Duodenal mucosa (tissue), 2 donors: ENCODE data around the gene ACYP1.

Experiments used
- H3K27ac ChIP-seq: one replicate; pipeline ENCODE4 v1.7.0; 2013; ENCODE audit warnings: low read depth, low read length
- H3K27me3 ChIP-seq, 2 donors: one replicate each; pipeline ENCODE4 v1.7.0; 2013; ENCODE audit warnings: low read length in 2 of 2, control low read depth in 1 of 2; ENCODE audit not compliant: insufficient read depth in 2 of 2, control insufficient read depth in 1 of 2
- H3K36me3 ChIP-seq, 2 donors: one replicate each; pipeline ENCODE4 v1.7.0; 2013; ENCODE audit warnings: low read length in 2 of 2, control low read depth in 1 of 2; ENCODE audit not compliant: insufficient read depth in 2 of 2, control insufficient read depth in 1 of 2
- H3K4me1 ChIP-seq, 2 donors: one replicate each; pipeline ENCODE4 v1.7.0; 2013; ENCODE audit warnings: low read length in 2 of 2, control low read depth in 1 of 2; ENCODE audit not compliant: insufficient read depth in 2 of 2, control insufficient read depth in 1 of 2
- H3K4me3 ChIP-seq, 2 donors: one replicate each; pipeline ENCODE4 v1.7.0; 2013; ENCODE audit warnings: low read length in 2 of 2, low read depth in 1 of 2
- H3K9ac ChIP-seq, 2 donors: one replicate each; pipeline ENCODE4 v1.7.0; 2013; ENCODE audit warnings: low read length in 2 of 2, low read depth in 1 of 2
- H3K9me3 ChIP-seq, 2 donors: one replicate each; pipeline ENCODE4 v1.7.0; 2013; ENCODE audit warnings: low read length in 2 of 2, control low read depth in 1 of 2; ENCODE audit not compliant: control insufficient read depth in 1 of 2

ACYP1 gene

DNA sequence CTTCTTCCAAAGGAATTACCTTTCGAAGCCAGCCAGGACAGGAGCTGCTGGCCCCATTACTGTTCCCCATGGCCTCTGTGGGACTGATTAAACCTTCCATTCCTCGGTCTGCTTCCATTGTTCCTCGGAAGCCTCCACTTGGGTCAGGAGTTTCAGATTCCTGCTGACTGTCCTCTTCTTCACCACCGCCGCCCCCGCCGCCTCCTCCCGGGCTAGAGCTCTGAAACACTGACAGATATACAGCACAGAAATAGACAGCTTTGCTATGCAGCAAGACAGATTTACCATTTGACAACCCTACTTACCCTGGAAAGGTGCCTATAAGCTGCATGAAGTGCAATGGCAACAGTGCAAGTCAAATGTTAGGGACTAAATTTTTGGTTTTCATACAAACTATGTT is 27.4 kb upstream of the ACYP1 start:
- no peak overlapping the region for H3K27ac ChIP-seq

DNA sequence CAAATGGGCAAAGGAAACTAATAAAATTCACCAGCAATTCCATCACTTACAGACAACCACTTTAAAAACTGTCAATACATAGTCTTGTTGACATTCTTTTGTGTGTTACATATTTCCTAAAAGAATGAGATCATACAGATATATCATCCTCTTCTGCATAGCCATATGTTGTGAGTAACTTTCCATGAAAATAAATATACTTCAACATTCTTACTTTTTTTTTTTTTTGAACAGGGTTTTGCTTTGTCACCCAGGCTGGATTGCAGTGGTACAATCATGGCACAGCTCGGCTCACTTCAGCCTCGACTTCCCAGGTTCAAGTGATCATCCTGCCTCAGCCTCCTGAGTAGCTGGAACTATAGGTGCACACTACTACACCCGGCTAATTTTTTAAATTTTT is 26.5 kb upstream of the ACYP1 start:
- no peak overlapping the region for H3K27ac ChIP-seq
- no peaks in the 10 kb centered on the region for H3K4me1 ChIP-seq
- no peaks in the 10 kb centered on the region for H3K9me3 ChIP-seq
- no peak overlapping the region for H3K4me3 ChIP-seq
- H3K9ac ChIP-seq = no peak overlapping the region
- peaks cover 27 to 68% of the 10 kb centered on the region in 2 donors for H3K36me3 ChIP-seq
- no peaks in the 10 kb centered on the region for H3K27me3 ChIP-seq

More for the DNA sequence above, 27.4 kb upstream of the ACYP1 start:
- Histone ChIP-seq H3K36me3 (peaks cover 24 to 69% of the 10 kb centered on the region in 2 donors), H3K27me3 (no peaks in the 10 kb centered on the region), H3K4me3 (no peak overlapping the region), H3K9ac (no peak overlapping the region), H3K9me3 (no peaks in the 10 kb centered on the region), H3K4me1 (no peaks in the 10 kb centered on the region)

DNA sequence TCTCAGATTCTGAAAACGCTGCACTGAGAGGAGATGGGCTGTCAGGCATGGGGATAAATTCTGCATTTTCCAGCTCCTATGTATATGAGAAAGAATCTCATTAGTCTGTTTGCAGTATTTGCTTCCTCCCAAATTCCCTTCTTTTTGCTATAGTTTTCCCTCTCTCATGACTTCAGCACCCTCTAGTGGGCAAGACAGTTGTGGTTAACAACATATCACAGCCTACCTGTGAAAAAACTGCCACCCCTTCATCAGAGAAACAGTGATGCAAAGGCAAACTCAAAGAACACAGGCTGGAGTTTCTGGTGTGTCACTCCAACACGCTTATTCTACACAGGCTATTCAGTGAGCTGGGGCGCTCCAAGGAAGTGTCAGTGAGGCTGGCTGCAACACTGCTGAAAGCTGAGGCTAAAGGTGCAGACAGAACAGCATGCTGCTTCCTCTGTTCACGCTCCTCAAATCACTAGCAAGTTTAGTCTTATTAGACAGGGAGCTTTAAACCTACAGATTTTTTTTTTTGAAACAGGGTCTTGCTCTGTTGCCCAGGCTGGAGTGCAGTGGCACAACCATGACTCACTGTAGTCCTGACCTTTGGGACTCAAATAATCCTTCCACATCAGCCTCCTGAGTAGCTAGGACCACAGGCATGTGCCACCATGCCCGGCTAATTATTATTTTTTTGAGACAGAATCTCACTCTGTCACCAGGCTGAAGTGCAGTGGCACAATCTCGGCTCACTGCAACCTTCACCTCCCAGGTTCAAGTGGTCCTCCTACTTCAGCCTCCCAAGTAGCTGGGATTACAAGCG is 24.9 kb upstream of the ACYP1 start:
- Histone ChIP-seq H3K4me1 (no peaks in the 10 kb centered on the region), H3K27ac (no peak overlapping the region), H3K4me3 (no peak overlapping the region), H3K36me3 (peaks cover 26 to 67% of the 10 kb centered on the region in 2 donors), H3K27me3 (no peaks in the 10 kb centered on the region), H3K9me3 (no peaks in the 10 kb centered on the region), H3K9ac (no peak overlapping the region)

- no peak overlapping the region for H3K27ac ChIP-seq
- H3K4me1 ChIP-seq = no peaks in the 10 kb centered on the region
- H3K4me3 ChIP-seq = no peak overlapping the region
- H3K36me3 ChIP-seq = peaks cover 32 to 70% of the 10 kb centered on the region in 2 donors
- no peaks in the 10 kb centered on the region for H3K9me3 ChIP-seq
- H3K27me3 ChIP-seq = no peaks in the 10 kb centered on the region
- H3K9ac ChIP-seq = no peak overlapping the region
Observed at GRCh38 chr14:75088153-75088552, 24.3 kb upstream of the ACYP1 start.

GRCh38 chr14:75084513-75084912 is 20.7 kb upstream of the ACYP1 start:
- no peaks in the 10 kb centered on the region for H3K4me1 ChIP-seq
- no peaks in the 10 kb centered on the region for H3K27me3 ChIP-seq
- no peak overlapping the region for H3K9ac ChIP-seq
- H3K9me3 ChIP-seq = no peaks in the 10 kb centered on the region
- H3K27ac ChIP-seq = no peak overlapping the region
- H3K36me3 ChIP-seq = peaks cover 35 to 63% of the 10 kb centered on the region in 2 donors
- no peak overlapping the region for H3K4me3 ChIP-seq

GRCh38 chr14:75083271-75083670 is 19.4 kb upstream of the ACYP1 start:
- Histone ChIP-seq H3K9me3 (no peaks in the 10 kb centered on the region), H3K36me3 (peaks cover 35 to 59% of the 10 kb centered on the region in 2 donors), H3K27ac (no peak overlapping the region), H3K4me1 (no peaks in the 10 kb centered on the region), H3K4me3 (no peak overlapping the region), H3K27me3 (no peaks in the 10 kb centered on the region), H3K9ac (no peak overlapping the region)

GRCh38 chr14:75081660-75082229 is 17.9 kb upstream of the ACYP1 start:
- Histone ChIP-seq H3K36me3 (peaks cover 20 to 46% of the 10 kb centered on the region in 2 donors), H3K4me1 (no peaks in the 10 kb centered on the region), H3K27ac (no peak overlapping the region), H3K4me3 (no peak overlapping the region), H3K9me3 (no peaks in the 10 kb centered on the region), H3K27me3 (no peaks in the 10 kb centered on the region), H3K9ac (no peak overlapping the region)

- peaks cover 16 to 26% of the 10 kb centered on the region in 2 donors for H3K36me3 ChIP-seq
- H3K27ac ChIP-seq = no peak overlapping the region
- no peaks in the 10 kb centered on the region for H3K4me1 ChIP-seq
- H3K27me3 ChIP-seq = no peaks in the 10 kb centered on the region
- no peak overlapping the region for H3K9ac ChIP-seq
- no peak overlapping the region for H3K4me3 ChIP-seq
- no peaks in the 10 kb centered on the region for H3K9me3 ChIP-seq
Observed at GRCh38 chr14:75079521-75079920, 15.7 kb upstream of the ACYP1 start.

GRCh38 chr14:75077794-75078193 is 14.0 kb upstream of the ACYP1 start:
- H3K9me3 ChIP-seq = no peaks in the 10 kb centered on the region
- H3K4me1 ChIP-seq = no peaks in the 10 kb centered on the region
- no peaks in the 10 kb centered on the region for H3K27me3 ChIP-seq
- H3K36me3 ChIP-seq = peaks cover 0 to 11% of the 10 kb centered on the region in 2 donors
- H3K9ac ChIP-seq = no peak overlapping the region
- H3K27ac ChIP-seq = no peak overlapping the region
- no peak overlapping the region for H3K4me3 ChIP-seq

DNA sequence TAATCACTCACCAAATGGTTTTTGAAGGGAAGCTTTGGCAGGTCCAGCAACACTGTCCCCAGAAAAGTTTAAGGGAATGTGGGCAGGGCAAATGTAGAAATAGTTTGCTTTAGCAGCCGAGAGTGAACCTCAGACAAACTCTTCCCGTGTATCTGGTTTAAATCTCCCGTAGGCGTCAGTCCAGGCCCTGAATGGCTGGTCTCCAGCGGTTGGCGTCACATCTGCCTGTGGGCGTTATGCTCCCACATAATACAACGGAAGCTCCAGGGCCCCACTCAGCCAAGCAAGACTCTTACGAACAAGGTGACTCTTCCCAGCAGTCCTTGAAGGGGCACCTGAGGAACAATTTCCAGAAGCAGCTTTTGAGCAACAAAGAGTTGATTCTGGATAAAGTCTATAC is 6.6 kb upstream of the ACYP1 start:
- Histone ChIP-seq H3K9ac (peak overlapping the region; percentile 61 to 71), H3K9me3 (no peaks in the 10 kb centered on the region), H3K27ac (peak overlapping the region; percentile 82), H3K27me3 (no peaks in the 10 kb centered on the region), H3K4me3 (peak overlapping the region; percentile 71 to 72), H3K36me3 (no peaks in the 10 kb centered on the region), H3K4me1 (peaks cover 10 to 21% of the 10 kb centered on the region in 2 donors)
